ENCODE measurements around the gene STH.
A peak's percentile ranks its signal among the peaks of the same experiment; 100 is the strongest.
"Not testable (repeated sequence)": the region's sequence is repeated elsewhere in the genome, so short reads cannot be mapped to it uniquely, and the experiment has no call there.

STH gene

GRCh38 chr17:46001390-46002310, 2.6 kb downstream of the STH start:
- FAIRE-seq (no peak), DNase-seq (ENCODE audit: insufficient read length, low spot score) (no peak)

GRCh38 chr17:46002311-46002972, 3.4 kb downstream of the STH start:
- DNase-seq (ENCODE audit: insufficient read length, low spot score) (peak; percentile 90), FAIRE-seq (peak; percentile 95)

GRCh38 chr17:46002973-46003316, 3.9 kb downstream of the STH start:
- DNase-seq (ENCODE audit: insufficient read length, low spot score): no peak
- FAIRE-seq: peak; percentile 16

DNA sequence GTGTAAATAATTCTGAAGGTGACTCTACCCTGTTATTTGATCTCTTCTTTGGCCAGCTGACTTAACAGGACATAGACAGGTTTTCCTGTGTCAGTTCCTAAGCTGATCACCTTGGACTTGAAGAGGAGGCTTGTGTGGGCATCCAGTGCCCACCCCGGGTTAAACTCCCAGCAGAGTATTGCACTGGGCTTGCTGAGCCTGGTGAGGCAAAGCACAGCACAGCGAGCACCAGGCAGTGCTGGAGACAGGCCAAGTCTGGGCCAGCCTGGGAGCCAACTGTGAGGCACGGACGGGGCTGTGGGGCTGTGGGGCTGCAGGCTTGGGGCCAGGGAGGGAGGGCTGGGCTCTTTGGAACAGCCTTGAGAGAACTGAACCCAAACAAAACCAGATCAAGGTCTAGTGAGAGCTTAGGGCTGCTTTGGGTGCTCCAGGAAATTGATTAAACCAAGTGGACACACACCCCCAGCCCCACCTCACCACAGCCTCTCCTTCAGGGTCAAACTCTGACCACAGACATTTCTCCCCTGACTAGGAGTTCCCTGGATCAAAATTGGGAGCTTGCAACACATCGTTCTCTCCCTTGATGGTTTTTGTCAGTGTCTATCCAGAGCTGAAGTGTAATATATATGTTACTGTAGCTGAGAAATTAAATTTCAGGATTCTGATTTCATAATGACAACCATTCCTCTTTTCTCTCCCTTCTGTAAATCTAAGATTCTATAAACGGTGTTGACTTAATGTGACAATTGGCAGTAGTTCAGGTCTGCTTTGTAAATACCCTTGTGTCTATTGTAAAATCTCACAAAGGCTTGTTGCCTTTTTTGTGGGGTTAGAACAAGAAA, 5.1 kb downstream of the STH start:
- DNase-seq (ENCODE audit: insufficient read length, low spot score) (no peak), FAIRE-seq (peak; percentile 52)

DNA sequence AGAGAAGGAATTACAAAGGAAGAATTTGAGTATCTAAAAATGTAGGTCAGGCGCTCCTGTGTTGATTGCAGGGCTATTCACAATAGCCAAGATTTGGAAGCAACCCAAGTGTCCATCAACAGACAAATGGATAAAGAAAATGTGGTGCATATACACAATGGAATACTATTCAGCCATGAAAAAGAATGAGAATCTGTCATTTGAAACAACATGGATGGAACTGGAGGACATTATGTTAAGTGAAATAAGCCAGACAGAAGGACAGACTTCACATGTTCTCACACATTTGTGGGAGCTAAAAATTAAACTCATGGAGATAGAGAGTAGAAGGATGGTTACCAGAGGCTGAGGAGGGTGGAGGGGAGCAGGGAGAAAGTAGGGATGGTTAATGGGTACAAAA, 7.0 kb downstream of the STH start:
- DNase-seq (ENCODE audit: insufficient read length, low spot score); FAIRE-seq: not testable (repeated sequence)

GRCh38 chr17:46007461-46007965, 8.5 kb downstream of the STH start:
- DNase-seq (ENCODE audit: insufficient read length, low spot score) (no peak), FAIRE-seq (peak; percentile 9)

DNA sequence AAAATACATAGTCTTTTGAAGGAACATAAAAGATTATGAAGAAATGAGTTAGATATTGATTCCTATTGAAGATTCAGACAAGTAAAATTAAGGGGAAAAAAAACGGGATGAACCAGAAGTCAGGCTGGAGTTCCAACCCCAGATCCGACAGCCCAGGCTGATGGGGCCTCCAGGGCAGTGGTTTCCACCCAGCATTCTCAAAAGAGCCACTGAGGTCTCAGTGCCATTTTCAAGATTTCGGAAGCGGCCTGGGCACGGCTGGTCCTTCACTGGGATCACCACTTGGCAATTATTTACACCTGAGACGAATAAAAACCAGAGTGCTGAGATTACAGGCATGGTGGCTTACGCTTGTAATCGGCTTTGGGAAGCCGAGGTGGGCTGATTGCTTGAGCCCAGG, 9.5 kb downstream of the STH start:
- no peak for FAIRE-seq

GRCh38 chr17:46009681-46010596, 10.9 kb downstream of the STH start:
- DNase-seq (ENCODE audit: insufficient read length, low spot score) (peak; percentile 92), FAIRE-seq (peak; percentile 99)

More for the DNA sequence above, 9.5 kb downstream of the STH start:
- no peak for DNase-seq (ENCODE audit: insufficient read length, low spot score)

DNA sequence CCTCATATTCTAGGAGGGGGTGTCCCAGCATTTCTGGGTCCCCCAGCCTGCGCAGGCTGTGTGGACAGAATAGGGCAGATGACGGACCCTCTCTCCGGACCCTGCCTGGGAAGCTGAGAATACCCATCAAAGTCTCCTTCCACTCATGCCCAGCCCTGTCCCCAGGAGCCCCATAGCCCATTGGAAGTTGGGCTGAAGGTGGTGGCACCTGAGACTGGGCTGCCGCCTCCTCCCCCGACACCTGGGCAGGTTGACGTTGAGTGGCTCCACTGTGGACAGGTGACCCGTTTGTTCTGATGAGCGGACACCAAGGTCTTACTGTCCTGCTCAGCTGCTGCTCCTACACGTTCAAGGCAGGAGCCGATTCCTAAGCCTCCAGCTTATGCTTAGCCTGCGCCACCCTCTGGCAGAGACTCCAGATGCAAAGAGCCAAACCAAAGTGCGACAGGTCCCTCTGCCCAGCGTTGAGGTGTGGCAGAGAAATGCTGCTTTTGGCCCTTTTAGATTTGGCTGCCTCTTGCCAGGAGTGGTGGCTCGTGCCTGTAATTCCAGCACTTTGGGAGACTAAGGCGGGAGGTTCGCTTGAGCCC, 11.6 kb downstream of the STH start:
- peak; percentile 38 for FAIRE-seq
- no peak for DNase-seq (ENCODE audit: insufficient read length, low spot score)

DNA sequence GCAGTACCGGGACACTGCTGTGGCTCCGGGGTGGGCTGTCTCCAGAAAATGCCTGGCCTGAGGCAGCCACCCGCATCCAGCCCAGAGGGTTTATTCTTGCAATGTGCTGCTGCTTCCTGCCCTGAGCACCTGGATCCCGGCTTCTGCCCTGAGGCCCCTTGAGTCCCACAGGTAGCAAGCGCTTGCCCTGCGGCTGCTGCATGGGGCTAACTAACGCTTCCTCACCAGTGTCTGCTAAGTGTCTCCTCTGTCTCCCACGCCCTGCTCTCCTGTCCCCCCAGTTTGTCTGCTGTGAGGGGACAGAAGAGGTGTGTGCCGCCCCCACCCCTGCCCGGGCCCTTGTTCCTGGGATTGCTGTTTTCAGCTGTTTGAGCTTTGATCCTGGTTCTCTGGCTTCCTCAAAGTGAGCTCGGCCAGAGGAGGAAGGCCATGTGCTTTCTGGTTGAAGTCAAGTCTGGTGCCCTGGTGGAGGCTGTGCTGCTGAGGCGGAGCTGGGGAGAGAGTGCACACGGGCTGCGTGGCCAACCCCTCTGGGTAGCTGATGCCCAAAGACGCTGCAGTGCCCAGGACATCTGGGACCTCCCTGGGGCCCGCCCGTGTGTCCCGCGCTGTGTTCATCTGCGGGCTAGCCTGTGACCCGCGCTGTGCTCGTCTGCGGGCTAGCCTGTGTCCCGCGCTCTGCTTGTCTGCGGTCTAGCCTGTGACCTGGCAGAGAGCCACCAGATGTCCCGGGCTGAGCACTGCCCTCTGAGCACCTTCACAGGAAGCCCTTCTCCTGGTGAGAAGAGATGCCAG, 12.9 kb downstream of the STH start:
- DNase-seq (ENCODE audit: insufficient read length, low spot score) (no peak), FAIRE-seq (no peak)

- no peak for DNase-seq (ENCODE audit: insufficient read length, low spot score)
- FAIRE-seq: peak; percentile 70
Measured at GRCh38 chr17:46012506-46013079, 13.5 kb downstream of the STH start.

DNA sequence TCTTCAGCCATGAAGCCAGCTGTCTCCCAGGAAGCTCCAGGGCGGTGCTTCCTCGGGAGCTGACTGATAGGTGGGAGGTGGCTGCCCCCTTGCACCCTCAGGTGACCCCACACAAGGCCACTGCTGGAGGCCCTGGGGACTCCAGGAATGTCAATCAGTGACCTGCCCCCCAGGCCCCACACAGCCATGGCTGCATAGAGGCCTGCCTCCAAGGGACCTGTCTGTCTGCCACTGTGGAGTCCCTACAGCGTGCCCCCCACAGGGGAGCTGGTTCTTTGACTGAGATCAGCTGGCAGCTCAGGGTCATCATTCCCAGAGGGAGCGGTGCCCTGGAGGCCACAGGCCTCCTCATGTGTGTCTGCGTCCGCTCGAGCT, 14.1 kb downstream of the STH start:
- no peak for DNase-seq (ENCODE audit: insufficient read length, low spot score)
- FAIRE-seq: no peak

DNA sequence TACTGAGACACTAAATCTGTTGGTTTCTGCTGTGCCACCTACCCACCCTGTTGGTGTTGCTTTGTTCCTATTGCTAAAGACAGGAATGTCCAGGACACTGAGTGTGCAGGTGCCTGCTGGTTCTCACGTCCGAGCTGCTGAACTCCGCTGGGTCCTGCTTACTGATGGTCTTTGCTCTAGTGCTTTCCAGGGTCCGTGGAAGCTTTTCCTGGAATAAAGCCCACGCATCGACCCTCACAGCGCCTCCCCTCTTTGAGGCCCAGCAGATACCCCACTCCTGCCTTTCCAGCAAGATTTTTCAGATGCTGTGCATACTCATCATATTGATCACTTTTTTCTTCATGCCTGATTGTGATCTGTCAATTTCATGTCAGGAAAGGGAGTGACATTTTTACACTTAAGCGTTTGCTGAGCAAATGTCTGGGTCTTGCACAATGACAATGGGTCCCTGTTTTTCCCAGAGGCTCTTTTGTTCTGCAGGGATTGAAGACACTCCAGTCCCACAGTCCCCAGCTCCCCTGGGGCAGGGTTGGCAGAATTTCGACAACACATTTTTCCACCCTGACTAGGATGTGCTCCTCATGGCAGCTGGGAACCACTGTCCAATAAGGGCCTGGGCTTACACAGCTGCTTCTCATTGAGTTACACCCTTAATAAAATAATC, 14.6 kb downstream of the STH start:
- FAIRE-seq: no peak
- no peak for DNase-seq (ENCODE audit: insufficient read length, low spot score)

GRCh38 chr17:46019408-46019925, 20.4 kb downstream of the STH start:
- DNase-seq (ENCODE audit: insufficient read length, low spot score): not testable (repeated sequence)

DNA sequence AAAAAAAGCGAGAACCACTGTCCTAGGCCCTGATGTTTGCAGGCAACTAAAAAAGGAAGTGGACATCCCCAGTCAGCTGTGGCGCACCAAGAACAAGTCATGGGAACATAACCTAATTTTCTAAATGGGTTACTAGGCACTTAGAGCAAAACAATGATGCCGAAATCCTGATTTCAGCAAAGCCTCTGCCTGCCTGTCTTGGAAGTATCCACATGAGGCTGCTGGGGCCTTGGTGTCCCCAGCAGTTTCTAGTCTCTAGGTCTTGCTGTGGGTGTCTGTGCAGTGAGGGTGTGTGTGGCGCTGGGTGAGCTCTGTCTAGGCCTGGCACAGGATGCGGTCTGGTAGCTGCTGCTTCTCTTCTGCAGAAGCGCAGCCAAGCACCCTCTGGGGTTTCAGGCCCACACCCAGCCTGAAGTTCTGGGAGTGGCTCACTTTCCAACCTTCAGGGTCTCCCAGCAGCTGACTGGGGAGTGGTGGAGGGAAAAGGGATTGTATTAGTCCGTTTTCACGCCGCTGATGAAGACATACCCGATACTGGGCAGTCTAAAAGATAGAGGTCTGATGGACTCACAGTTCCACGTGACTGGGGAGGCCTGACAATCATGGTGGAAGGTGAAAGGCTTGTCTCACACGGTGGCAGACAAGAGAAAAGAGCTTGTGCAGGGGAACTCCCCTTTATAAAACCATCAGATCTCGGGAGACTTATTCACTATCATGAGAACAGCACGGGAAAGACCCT, 21.1 kb downstream of the STH start:
- no peak for DNase-seq (ENCODE audit: insufficient read length, low spot score)
- no peak for FAIRE-seq

More at GRCh38 chr17:46019408-46019925, 20.4 kb downstream of the STH start:
- not testable (repeated sequence) for FAIRE-seq

GRCh38 chr17:46020998-46021397, 21.9 kb downstream of the STH start:
- DNase-seq (ENCODE audit: insufficient read length, low spot score) (no peak), FAIRE-seq (no peak)

GRCh38 chr17:46023366-46023765, 24.3 kb downstream of the STH start:
- not testable (repeated sequence) for FAIRE-seq; DNase-seq (ENCODE audit: insufficient read length, low spot score)

Data from HTR-8/SVneo (cell line).